Pancreas (tissue), 10 donors: ENCODE results near the gene ARRB1. TPM values are rescaled to one million over a fixed set of nuclear protein-coding genes. Genes with fewer than 3 reads are reported as not detected.
"Not testable (repeated sequence)": the region's sequence is repeated elsewhere in the genome, so short reads cannot be mapped to it uniquely, and the experiment has no call there.

Experiments used
- ATAC-seq, 4 donors: fragments of 200-7000 bp; cut with Tn5 transposase; one replicate each; pipeline versions ENCODE4 v1.8.0 to v1.9.1; 2020; ENCODE audit warnings: mild to moderate bottlenecking in 4 of 4, moderate library complexity in 4 of 4
- DNase-seq, 6 donors: peaks; one replicate each; pipeline ENCODE4 v3.0.0-alpha.2; 2020
- FAIRE-seq: peaks from 2 replicates; lab custom pipeline; 2012; peaks lifted over from hg19 to GRCh38; lab: Jason Lieb, UNC
- H3K27ac ChIP-seq, 4 donors: fragments of 200-600 bp; sonication (generic); 1 replicate in 3 of 4; 2 replicates in 1 of 4; pipeline versions ENCODE4 v1.5.0 to v1.8.0; 2020
- H3K27me3 ChIP-seq, 4 donors: fragments of 200-600 bp; one replicate each; pipeline ENCODE4 v1.8.0; 2021
- H3K36me3 ChIP-seq, 3 donors: fragments of 200-600 bp; sonication (generic) in 1 of 3; one replicate each; pipeline versions ENCODE4 v1.5.0 to v1.8.0; 2020 to 2021
- H3K4me1 ChIP-seq, 3 donors: fragments of 200-600 bp; one replicate each; pipeline ENCODE4 v1.8.0; 2021
- H3K4me3 ChIP-seq, 4 donors: fragments of 200-600 bp; sonication (generic) in 2 of 4; one replicate each; pipeline versions ENCODE4 v1.5.0 to v1.8.0; 2020 to 2021
- H3K9me3 ChIP-seq, 4 donors: fragments of 200-600 bp; one replicate each; pipeline ENCODE4 v1.8.0; 2021
- WGBS, 2 donors: extraction: QIAGEN DNeasy Blood & Tissue Kit; methylation state at CpG; one replicate each; pipeline ENCODE4 v1.1.7; 2013; 5-methylcytosine and 5-hydroxymethylcytosine counted together
- intact Hi-C, 3 donors: fragments of 100-400 bp; cut with DNase I; formaldehyde crosslinking; loops; one replicate each; pipeline versions ENCODE4 v1.11.1 to v1.14.2; 2022
- polyA plus RNA-seq, 2 donors: library from polyadenylated mRNA; stranded (reverse); fragments of 200-250 nt; gene quantifications; one replicate each; pipeline ENCODE4 v1.2.3, GENCODE V29; 2013
- total RNA-seq, 6 donors: library from RNA; stranded (reverse); fragmentation: NEBNext Ultra II Directional in 4 of 6; extraction: Animal tissue kit (Norgen Biotek cat#: 25700) in 4 of 6; gene quantifications; one replicate each; pipeline versions ENCODE4 v1.2.1 to v1.2.4, GENCODE V29; 2021 to 2023
- TF ChIP-seq, protein P1 (sequence below), 4 donors: fragments of 200-600 bp; sonication (generic) in 3 of 4; IDR thresholded peaks; one replicate each; pipeline versions ENCODE4 v1.5.0 to v1.8.0; 2021; ENCODE audit warnings: antibody characterized with exemption in 4 of 4
- donor health status: healthy with polysubstance abuse.
- donor health status: DM: no; HTN: no; CAD: no; lungs with moderate emphysema.
- donor health status: DM: no; HTN: no; CAD: no.
- donor health status: control.
- donor health status: control.
- donor health status: Bipolar disorder and iron deficiency.
- donor health status: DM: yes; HTN: yes; CAD: no.
- donor health status: DM: no; HTN: no; CAD: no.
- donor health status: DM: no; HTN: no; CAD: no.
- donor health status: DM: yes; HTN: yes; CAD: no.

Gene ARRB1
- total and polyA plus RNA-seq, 8 donors = 7.8 to 68.1 (median 33.0) TPM

DNA sequence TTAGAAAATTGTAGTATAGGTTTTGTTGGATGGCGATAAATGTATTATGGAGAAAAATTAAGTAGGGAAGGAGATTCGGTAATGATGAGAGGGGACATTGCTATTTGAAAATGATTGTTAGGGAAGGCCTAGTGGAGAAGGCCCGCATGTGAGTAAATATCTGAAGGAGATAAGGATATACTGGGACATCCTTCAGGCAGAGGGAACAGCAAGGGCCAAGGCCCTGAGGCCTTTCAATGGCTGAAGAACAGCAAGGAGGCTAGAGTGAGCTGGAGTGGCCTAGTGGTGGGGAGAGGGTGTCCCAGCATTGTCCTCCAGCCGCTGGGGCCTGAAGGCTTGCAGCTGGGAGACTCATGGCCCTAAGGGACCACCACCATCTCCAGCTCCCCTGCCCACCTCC is 23.2 kb upstream of the ARRB1 start:
- no peak overlapping the region for H3K4me3 ChIP-seq
- H3K36me3 ChIP-seq = no peaks in the 10 kb centered on the region
- no peak for ATAC-seq
- 78 to 87% methylated on average over 4 of the region's 4 CpGs for WGBS, 2 donors
- FAIRE-seq = no peak
- no peak for DNase-seq
- no peak overlapping the region for H3K27ac ChIP-seq
- H3K27me3 ChIP-seq = no peaks in the 10 kb centered on the region
- intact Hi-C loops = no loop called here
- TF ChIP-seq, protein P1, sequence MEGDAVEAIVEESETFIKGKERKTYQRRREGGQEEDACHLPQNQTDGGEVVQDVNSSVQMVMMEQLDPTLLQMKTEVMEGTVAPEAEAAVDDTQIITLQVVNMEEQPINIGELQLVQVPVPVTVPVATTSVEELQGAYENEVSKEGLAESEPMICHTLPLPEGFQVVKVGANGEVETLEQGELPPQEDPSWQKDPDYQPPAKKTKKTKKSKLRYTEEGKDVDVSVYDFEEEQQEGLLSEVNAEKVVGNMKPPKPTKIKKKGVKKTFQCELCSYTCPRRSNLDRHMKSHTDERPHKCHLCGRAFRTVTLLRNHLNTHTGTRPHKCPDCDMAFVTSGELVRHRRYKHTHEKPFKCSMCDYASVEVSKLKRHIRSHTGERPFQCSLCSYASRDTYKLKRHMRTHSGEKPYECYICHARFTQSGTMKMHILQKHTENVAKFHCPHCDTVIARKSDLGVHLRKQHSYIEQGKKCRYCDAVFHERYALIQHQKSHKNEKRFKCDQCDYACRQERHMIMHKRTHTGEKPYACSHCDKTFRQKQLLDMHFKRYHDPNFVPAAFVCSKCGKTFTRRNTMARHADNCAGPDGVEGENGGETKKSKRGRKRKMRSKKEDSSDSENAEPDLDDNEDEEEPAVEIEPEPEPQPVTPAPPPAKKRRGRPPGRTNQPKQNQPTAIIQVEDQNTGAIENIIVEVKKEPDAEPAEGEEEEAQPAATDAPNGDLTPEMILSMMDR (IDR thresholded peaks at IDR 0.05) = no peak
- no peaks in the 10 kb centered on the region for H3K9me3 ChIP-seq
- peaks cover 0 to 5% (median 0%) of the 10 kb centered on the region in 3 donors for H3K4me1 ChIP-seq

GRCh38 chr11:75373201-75373600 is 21.7 kb upstream of the ARRB1 start:
- ATAC-seq (no peak), FAIRE-seq (no peak), DNase-seq (no peak)
- no peak overlapping the region for H3K4me3 ChIP-seq
- TF ChIP-seq, protein P1 (IDR thresholded peaks at IDR 0.05) = no peak
- H3K27me3 ChIP-seq = no peaks in the 10 kb centered on the region
- peaks cover 0 to 5% (median 0%) of the 10 kb centered on the region in 3 donors for H3K4me1 ChIP-seq
- 86 to 88% methylated on average over 8 of the region's 8 CpGs for WGBS, 2 donors
- no peak overlapping the region for H3K27ac ChIP-seq
- no peaks in the 10 kb centered on the region for H3K9me3 ChIP-seq
- intact Hi-C loops = no loop called here
- no peaks in the 10 kb centered on the region for H3K36me3 ChIP-seq

GRCh38 chr11:75371949-75372876 is 20.8 kb upstream of the ARRB1 start:
- DNase-seq = no peak
- TF ChIP-seq, protein P1 (IDR thresholded peaks at IDR 0.05) = no peak
- FAIRE-seq = no peak
- Histone ChIP-seq H3K27me3 (no peaks in the 10 kb centered on the region), H3K36me3 (no peaks in the 10 kb centered on the region), H3K9me3 (no peaks in the 10 kb centered on the region), H3K4me3 (no peak overlapping the region), H3K27ac (no peak overlapping the region), H3K4me1 (peaks cover 0 to 5% (median 0%) of the 10 kb centered on the region in 3 donors)
- peak in 3 of 4 donors; percentile 75 to 84 (median 83) for ATAC-seq
- intact Hi-C loops = no loop called here
- 48 to 51% methylated on average over 8 of the region's 8 CpGs for WGBS, 2 donors

GRCh38 chr11:75369560-75370255 is 18.2 kb upstream of the ARRB1 start:
- no peak overlapping the region for H3K4me3 ChIP-seq
- FAIRE-seq = no peak
- intact Hi-C loops = no loop called here
- H3K36me3 ChIP-seq = no peaks in the 10 kb centered on the region
- no peaks in the 10 kb centered on the region for H3K9me3 ChIP-seq
- H3K27me3 ChIP-seq = no peaks in the 10 kb centered on the region
- no peak for DNase-seq
- 87 to 88% methylated on average over 6 of the region's 6 CpGs for WGBS, 2 donors
- H3K27ac ChIP-seq = no peak overlapping the region
- peak in 2 of 4 donors; percentile 45 to 60 for ATAC-seq
- peaks cover 0 to 5% (median 0%) of the 10 kb centered on the region in 3 donors for H3K4me1 ChIP-seq
- TF ChIP-seq, protein P1 (IDR thresholded peaks at IDR 0.05) = no peak

GRCh38 chr11:75366826-75367225 is 15.4 kb upstream of the ARRB1 start:
- WGBS, 2 donors = 83 to 88% methylated on average over 5 of the region's 5 CpGs
- DNase-seq, ATAC-seq, intact Hi-C loops, H3K27ac ChIP-seq, H3K9me3 ChIP-seq, H3K4me3 ChIP-seq, FAIRE-seq, H3K27me3 ChIP-seq, H3K4me1 ChIP-seq, H3K36me3 ChIP-seq: not testable (repeated sequence)
